Measurements from ENCODE around the gene PARM1. TPM values are rescaled to one million over a fixed set of nuclear protein-coding genes. Genes with fewer than 3 reads are reported as not detected.

The PARM1 gene
- total and polyA plus RNA-seq, 10 donors: 2.6 to 42.6 (median 12.1) TPM

DNA sequence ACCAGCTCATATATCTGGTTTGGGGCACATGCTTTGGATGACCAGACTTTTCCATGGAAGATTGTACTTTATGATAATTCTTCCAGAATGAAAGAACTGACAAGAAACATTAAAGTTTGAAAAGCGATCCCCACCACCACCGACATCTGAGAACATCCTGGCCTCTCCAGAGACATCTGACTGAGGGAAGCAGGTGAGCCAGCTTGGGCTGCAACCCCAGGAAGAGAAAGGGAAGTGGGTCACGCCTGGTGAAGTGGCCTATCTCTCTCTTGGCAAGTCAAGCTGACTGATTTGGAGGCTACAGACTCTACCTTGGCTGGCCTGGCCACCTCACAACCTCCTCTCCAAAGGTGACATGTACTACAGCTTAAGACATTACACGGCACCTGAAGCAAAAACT lies 20.7 kb downstream of the PARM1 start:
- TF ChIP-seq POLR2A (IDR thresholded peaks at IDR 0.05): no peak
- WGBS, 5 donors: 73 to 78% (median 75%) methylated on average over 4 of the region's 4 CpGs
- Histone ChIP-seq H3K36me3 (no peaks in the 10 kb centered on the region), H3K27me3 (replicated peaks in 1 of 7) (no peaks in the 10 kb centered on the region), H3K27ac (no peak overlapping the region), H3K4me1 (no peaks in the 10 kb centered on the region), H3K9me3 (no peaks in the 10 kb centered on the region), H3K4me3 (no peak overlapping the region)
- intact Hi-C loops (cut with DNase I; ENCODE audit: low total_unique reads): no loop called here
- DNase-seq: no peak

DNA sequence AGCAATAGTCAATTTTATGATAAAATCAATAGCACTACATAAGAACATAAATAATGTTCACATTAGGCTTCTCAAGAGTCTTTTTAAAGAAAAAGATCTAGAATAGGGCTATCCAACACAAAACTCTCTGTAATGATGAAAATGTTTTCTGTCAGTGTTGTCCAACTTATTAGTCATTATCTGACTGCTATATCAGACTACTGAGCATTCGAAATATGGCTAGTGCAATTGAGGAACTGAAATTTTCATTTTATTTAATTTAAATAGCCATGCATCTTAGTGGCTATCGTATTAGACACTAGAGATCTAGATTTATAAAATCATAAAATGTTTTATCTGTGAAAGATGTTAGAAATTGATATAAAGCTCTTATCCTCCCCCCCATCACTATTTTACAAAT lies 26.0 kb downstream of the PARM1 start:
- H3K27ac ChIP-seq: no peak overlapping the region
- H3K4me3 ChIP-seq: no peak overlapping the region
- TF ChIP-seq POLR2AphosphoS5 (IDR thresholded peaks at IDR 0.05) (no peak), POLR2A (IDR thresholded peaks at IDR 0.05) (no peak)
- TF ChIP-seq, protein P1, sequence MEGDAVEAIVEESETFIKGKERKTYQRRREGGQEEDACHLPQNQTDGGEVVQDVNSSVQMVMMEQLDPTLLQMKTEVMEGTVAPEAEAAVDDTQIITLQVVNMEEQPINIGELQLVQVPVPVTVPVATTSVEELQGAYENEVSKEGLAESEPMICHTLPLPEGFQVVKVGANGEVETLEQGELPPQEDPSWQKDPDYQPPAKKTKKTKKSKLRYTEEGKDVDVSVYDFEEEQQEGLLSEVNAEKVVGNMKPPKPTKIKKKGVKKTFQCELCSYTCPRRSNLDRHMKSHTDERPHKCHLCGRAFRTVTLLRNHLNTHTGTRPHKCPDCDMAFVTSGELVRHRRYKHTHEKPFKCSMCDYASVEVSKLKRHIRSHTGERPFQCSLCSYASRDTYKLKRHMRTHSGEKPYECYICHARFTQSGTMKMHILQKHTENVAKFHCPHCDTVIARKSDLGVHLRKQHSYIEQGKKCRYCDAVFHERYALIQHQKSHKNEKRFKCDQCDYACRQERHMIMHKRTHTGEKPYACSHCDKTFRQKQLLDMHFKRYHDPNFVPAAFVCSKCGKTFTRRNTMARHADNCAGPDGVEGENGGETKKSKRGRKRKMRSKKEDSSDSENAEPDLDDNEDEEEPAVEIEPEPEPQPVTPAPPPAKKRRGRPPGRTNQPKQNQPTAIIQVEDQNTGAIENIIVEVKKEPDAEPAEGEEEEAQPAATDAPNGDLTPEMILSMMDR (IDR thresholded peaks at IDR 0.05 in 8 of 11, conservative IDR thresholded peaks at IDR 0.05 in 3 of 11): no peak
- H3K4me1 ChIP-seq: no peaks in the 10 kb centered on the region
- DNase-seq: no peak
- WGBS, 5 donors: 71 to 78% (median 74%) methylated on average over 2 of the region's 2 CpGs
- no peaks in the 10 kb centered on the region for H3K36me3 ChIP-seq
- intact Hi-C loops (cut with DNase I; ENCODE audit: low total_unique reads): no loop called here
- H3K27me3 ChIP-seq (replicated peaks in 1 of 7): no peaks in the 10 kb centered on the region
- peaks cover 0 to 18% (median 12%) of the 10 kb centered on the region in 8 donors for H3K9me3 ChIP-seq

DNA sequence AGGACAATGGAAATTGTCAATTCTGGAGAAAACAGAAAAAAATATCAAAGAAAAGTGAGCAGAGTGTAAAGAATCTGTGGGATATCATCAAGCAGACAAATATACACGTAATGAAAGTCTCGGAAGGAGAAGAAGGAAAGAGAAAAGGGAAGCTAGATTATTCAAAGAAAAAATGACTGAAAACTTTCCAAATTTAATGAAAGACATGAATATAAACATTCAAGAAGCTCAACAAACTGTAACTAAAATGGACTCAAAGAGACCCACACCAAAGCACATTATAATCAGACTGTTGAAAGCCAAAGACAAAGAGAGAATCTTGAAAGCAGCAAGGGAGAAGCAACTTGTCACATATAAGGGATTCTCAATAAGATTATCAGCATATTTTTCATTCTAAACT lies 28.3 kb downstream of the PARM1 start:
- TF ChIP-seq, protein P1 (IDR thresholded peaks at IDR 0.05 in 8 of 11, conservative IDR thresholded peaks at IDR 0.05 in 3 of 11): no peak
- no peak for TF ChIP-seq POLR2A (IDR thresholded peaks at IDR 0.05)
- no peak for TF ChIP-seq POLR2AphosphoS5 (IDR thresholded peaks at IDR 0.05)
- WGBS, 5 donors: 87 to 96% (median 93%) methylated on average over 2 of the region's 2 CpGs
- Histone ChIP-seq H3K36me3 (no peaks in the 10 kb centered on the region), H3K4me1 (no peaks in the 10 kb centered on the region), H3K27me3 (replicated peaks in 1 of 7) (no peaks in the 10 kb centered on the region), H3K27ac (no peak overlapping the region), H3K9me3 (peaks cover 0 to 18% (median 12%) of the 10 kb centered on the region in 8 donors), H3K4me3 (no peak overlapping the region)
- DNase-seq: no peak
- intact Hi-C loops (cut with DNase I; ENCODE audit: low total_unique reads): no loop called here

DNA sequence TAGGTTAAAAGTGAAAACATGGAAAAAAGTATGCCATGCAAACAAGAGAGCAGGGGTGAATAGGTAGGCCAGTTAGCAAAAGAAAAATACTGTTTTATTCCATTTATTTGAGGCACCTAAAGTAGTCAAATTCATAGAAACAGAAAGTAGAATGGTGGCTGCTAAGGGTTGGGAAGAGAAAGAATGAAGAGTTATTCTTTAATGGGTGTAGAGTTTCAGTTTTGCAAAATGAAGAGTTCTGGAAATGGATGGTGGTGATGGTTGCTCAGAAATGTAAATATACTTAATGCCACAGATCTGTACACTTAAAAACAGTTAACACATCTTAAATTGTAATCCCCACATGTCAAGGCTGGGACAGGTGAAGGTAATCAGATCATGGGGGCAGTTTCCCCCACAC lies 29.7 kb downstream of the PARM1 start:
- DNase-seq: no peak
- no peak for TF ChIP-seq POLR2AphosphoS5 (IDR thresholded peaks at IDR 0.05)
- TF ChIP-seq POLR2A (IDR thresholded peaks at IDR 0.05): no peak
- TF ChIP-seq, protein P1 (IDR thresholded peaks at IDR 0.05 in 8 of 11, conservative IDR thresholded peaks at IDR 0.05 in 3 of 11): no peak
- intact Hi-C loops (cut with DNase I; ENCODE audit: low total_unique reads): no loop called here
- Histone ChIP-seq H3K36me3 (no peaks in the 10 kb centered on the region), H3K9me3 (peaks cover 0 to 18% (median 12%) of the 10 kb centered on the region in 8 donors), H3K4me3 (no peak overlapping the region), H3K27ac (no peak overlapping the region), H3K27me3 (replicated peaks in 1 of 7) (no peaks in the 10 kb centered on the region), H3K4me1 (no peaks in the 10 kb centered on the region)

DNA sequence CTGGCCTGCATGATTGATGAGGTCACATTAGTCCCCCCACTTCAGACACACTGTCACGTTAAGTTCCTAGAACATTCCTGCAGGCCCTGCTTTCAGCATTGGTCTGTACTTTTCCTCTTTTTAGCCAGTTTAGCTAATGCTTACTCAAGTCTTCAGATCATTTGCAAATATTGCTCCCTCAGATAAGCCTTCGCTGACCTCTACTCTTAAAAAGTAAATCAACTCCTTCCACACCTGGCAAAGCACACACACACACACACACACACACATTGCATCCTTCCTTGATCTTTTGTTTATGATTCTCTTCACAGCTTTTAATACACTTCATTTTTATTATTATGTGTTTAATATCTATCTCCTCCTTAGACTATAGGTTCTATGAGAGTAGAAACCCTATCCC lies 31.4 kb downstream of the PARM1 start:
- H3K4me1 ChIP-seq: no peaks in the 10 kb centered on the region
- H3K27ac ChIP-seq: no peak overlapping the region
- no peaks in the 10 kb centered on the region for H3K36me3 ChIP-seq
- no peaks in the 10 kb centered on the region for H3K27me3 ChIP-seq (replicated peaks in 1 of 7)
- H3K9me3 ChIP-seq: peaks cover 0 to 18% (median 12%) of the 10 kb centered on the region in 8 donors
- no peak for DNase-seq
- TF ChIP-seq POLR2A (IDR thresholded peaks at IDR 0.05) (no peak), POLR2AphosphoS5 (IDR thresholded peaks at IDR 0.05) (no peak)
- TF ChIP-seq, protein P1 (IDR thresholded peaks at IDR 0.05 in 8 of 11, conservative IDR thresholded peaks at IDR 0.05 in 3 of 11): no peak
- H3K4me3 ChIP-seq: no peak overlapping the region
- intact Hi-C loops (cut with DNase I; ENCODE audit: low total_unique reads): no loop called here
- 72 to 81% (median 77%) methylated on average over 2 of the region's 2 CpGs for WGBS, 5 donors

Data from spleen (tissue), 11 donors.